ENCODE data around the gene FRMD4A. TPM values are rescaled to one million over a fixed set of nuclear protein-coding genes. Genes with fewer than 3 reads are reported as not detected.

The FRMD4A gene
- total RNA-seq, 1 experiment from 2014 or later: 7.0 TPM

GRCh38 chr10:13837966-13838365, 492.8 kb downstream of the FRMD4A start:
- TF ChIP-seq CTCF (IDR thresholded peaks at IDR 0.05; ENCODE audit: unreplicated experiment): no peak
- peaks cover 36% of the 10 kb centered on the region for H3K27me3 Mint-ChIP-seq (ENCODE audit: unreplicated experiment)
- no peaks in the 10 kb centered on the region for H3K36me3 Mint-ChIP-seq (ENCODE audit: insufficient read depth, unreplicated experiment)
- peaks cover 3% of the 10 kb centered on the region for H3K9me3 Mint-ChIP-seq (ENCODE audit: low read depth, unreplicated experiment)
- intact Hi-C loops (cut with micrococcal nuclease; ENCODE audit: unreplicated experiment): no loop called here
- CTCF ChIA-PET: no interaction called here
- no peak for DNase-seq
- no peak overlapping the region for H3K27ac Mint-ChIP-seq (ENCODE audit: unreplicated experiment)
- BruUV-seq (replicated peaks): no TSS peak
- H3K4me3 Mint-ChIP-seq (ENCODE audit: low read depth, unreplicated experiment): no peak overlapping the region
- H3K4me1 Mint-ChIP-seq (ENCODE audit: low read depth, unreplicated experiment): no peaks in the 10 kb centered on the region

GRCh38 chr10:13834581-13835286, 496.0 kb downstream of the FRMD4A start:
- no peak for DNase-seq
- H3K9me3 Mint-ChIP-seq (ENCODE audit: low read depth, unreplicated experiment): no peaks in the 10 kb centered on the region
- H3K36me3 Mint-ChIP-seq (ENCODE audit: insufficient read depth, unreplicated experiment): no peaks in the 10 kb centered on the region
- H3K27ac Mint-ChIP-seq (ENCODE audit: unreplicated experiment): no peak overlapping the region
- H3K4me1 Mint-ChIP-seq (ENCODE audit: low read depth, unreplicated experiment): no peaks in the 10 kb centered on the region
- H3K27me3 Mint-ChIP-seq (ENCODE audit: unreplicated experiment): peaks cover 64% of the 10 kb centered on the region
- H3K4me3 Mint-ChIP-seq (ENCODE audit: low read depth, unreplicated experiment): no peak overlapping the region
- intact Hi-C loops (cut with micrococcal nuclease; ENCODE audit: unreplicated experiment): no loop called here
- CTCF ChIA-PET: no interaction called here
- TF ChIP-seq CTCF (IDR thresholded peaks at IDR 0.05; ENCODE audit: unreplicated experiment): no peak
- BruUV-seq (replicated peaks): no TSS peak

- no peak overlapping the region for H3K4me3 Mint-ChIP-seq (ENCODE audit: low read depth, unreplicated experiment)
- intact Hi-C loops (cut with micrococcal nuclease; ENCODE audit: unreplicated experiment): no loop called here
- H3K36me3 Mint-ChIP-seq (ENCODE audit: insufficient read depth, unreplicated experiment): no peaks in the 10 kb centered on the region
- peaks cover 77% of the 10 kb centered on the region for H3K27me3 Mint-ChIP-seq (ENCODE audit: unreplicated experiment)
- no TSS peak for BruUV-seq (replicated peaks)
- H3K27ac Mint-ChIP-seq (ENCODE audit: unreplicated experiment): no peak overlapping the region
- no peak for TF ChIP-seq CTCF (IDR thresholded peaks at IDR 0.05; ENCODE audit: unreplicated experiment)
- no peaks in the 10 kb centered on the region for H3K9me3 Mint-ChIP-seq (ENCODE audit: low read depth, unreplicated experiment)
- DNase-seq: no peak
- CTCF ChIA-PET: interaction anchor here (0.6 kb wide), 1 partner anchor 1669 kb away, joined by 5 read pairs; no protein-coding TSS in a partner anchor
- no peaks in the 10 kb centered on the region for H3K4me1 Mint-ChIP-seq (ENCODE audit: low read depth, unreplicated experiment)
Measured at GRCh38 chr10:13831711-13832141, 499.0 kb downstream of the FRMD4A start.

- CTCF ChIA-PET: no interaction called here
Measured at GRCh38 chr10:13830385-13830784, 500.3 kb downstream of the FRMD4A start.

More at GRCh38 chr10:13830385-13830784, 500.3 kb downstream of the FRMD4A start:
- no peaks in the 10 kb centered on the region for H3K36me3 Mint-ChIP-seq (ENCODE audit: insufficient read depth, unreplicated experiment)
- peaks cover 90% of the 10 kb centered on the region for H3K27me3 Mint-ChIP-seq (ENCODE audit: unreplicated experiment)
- no peak for DNase-seq
- intact Hi-C loops (cut with micrococcal nuclease; ENCODE audit: unreplicated experiment): no loop called here
- no peaks in the 10 kb centered on the region for H3K4me1 Mint-ChIP-seq (ENCODE audit: low read depth, unreplicated experiment)
- BruUV-seq (replicated peaks): no TSS peak
- H3K9me3 Mint-ChIP-seq (ENCODE audit: low read depth, unreplicated experiment): no peaks in the 10 kb centered on the region
- H3K27ac Mint-ChIP-seq (ENCODE audit: unreplicated experiment): no peak overlapping the region
- H3K4me3 Mint-ChIP-seq (ENCODE audit: low read depth, unreplicated experiment): no peak overlapping the region
- no peak for TF ChIP-seq CTCF (IDR thresholded peaks at IDR 0.05; ENCODE audit: unreplicated experiment)
